Measurements from ENCODE around the gene NT5C1A. TPM values are rescaled to one million over a fixed set of nuclear protein-coding genes. Genes with fewer than 3 reads are reported as not detected.

The NT5C1A gene
- total and polyA plus RNA-seq, 3 experiments from 2014 or later, result not detected

GRCh38 chr1:39689214-39689613, 17.3 kb upstream of the NT5C1A start:
- H3K4me3 Mint-ChIP-seq, result peak overlapping the region in 1 of 7 donors; percentile 49
- ChIA-PET CTCF (interaction anchor here (2.2 kb wide), 1 partner anchor 17 kb away, joined by 6 read pairs; the partner anchor contains the start of gene NT5C1A), POLR2A (no interaction called here)
- DNase-seq, result no peak
- peaks cover 14% of the 10 kb centered on the region for H3K27me3 ChIP-seq (ENCODE audit: insufficient read depth, low read length, poor library complexity, severe bottlenecking)
- peaks cover 19 to 61% (median 30%) of the 10 kb centered on the region in 3 donors for H3K4me1 Mint-ChIP-seq
- peaks cover 1 to 5% (median 4%) of the 10 kb centered on the region in 3 donors for H3K36me3 Mint-ChIP-seq
- peaks cover 0 to 4% (median 0%) of the 10 kb centered on the region in 5 donors for H3K9me3 Mint-ChIP-seq
- H3K27me3 Mint-ChIP-seq, result peaks cover 21 to 44% of the 10 kb centered on the region in 2 donors
- H3K36me3 ChIP-seq (ENCODE audit: insufficient read depth, low read length), result no peaks in the 10 kb centered on the region
- no peak overlapping the region for H3K27ac Mint-ChIP-seq
- no peak overlapping the region for H3K4me3 ChIP-seq (ENCODE audit: low read length)
- H3K4me1 ChIP-seq (ENCODE audit: insufficient read depth, low read length), result peaks cover 24% of the 10 kb centered on the region
- no peak overlapping the region for H3K27ac ChIP-seq (ENCODE audit: low read depth, low read length)
- no peaks in the 10 kb centered on the region for H3K9me3 ChIP-seq (ENCODE audit: low read length)

- H3K36me3 Mint-ChIP-seq, result peaks cover 1 to 5% (median 4%) of the 10 kb centered on the region in 3 donors
- H3K9me3 Mint-ChIP-seq, result peaks cover 0 to 4% (median 0%) of the 10 kb centered on the region in 5 donors
- H3K27me3 ChIP-seq (ENCODE audit: insufficient read depth, low read length, poor library complexity, severe bottlenecking), result peaks cover 14% of the 10 kb centered on the region
- H3K4me1 Mint-ChIP-seq, result peaks cover 21 to 58% (median 30%) of the 10 kb centered on the region in 3 donors
- DNase-seq, result no peak
- peaks cover 25% of the 10 kb centered on the region for H3K4me1 ChIP-seq (ENCODE audit: insufficient read depth, low read length)
- peaks cover 21 to 44% of the 10 kb centered on the region in 2 donors for H3K27me3 Mint-ChIP-seq
- H3K36me3 ChIP-seq (ENCODE audit: insufficient read depth, low read length), result no peaks in the 10 kb centered on the region
- H3K4me3 Mint-ChIP-seq, result no peak overlapping the region
- ChIA-PET POLR2A (no interaction called here), CTCF (interaction anchor here (2.2 kb wide), 1 partner anchor 16 kb away, joined by 6 read pairs; the partner anchor contains the start of gene NT5C1A)
- peak overlapping the region in 1 of 8 donors; percentile 25 for H3K27ac Mint-ChIP-seq
- H3K9me3 ChIP-seq (ENCODE audit: low read length), result no peaks in the 10 kb centered on the region
- H3K4me3 ChIP-seq (ENCODE audit: low read length), result no peak overlapping the region
- H3K27ac ChIP-seq (ENCODE audit: low read depth, low read length), result no peak overlapping the region
These were observed 16.8 kb upstream of the NT5C1A start for GRCh38 chr1:39688706-39689105.

- Histone ChIP-seq H3K9me3 (ENCODE audit: low read length) (no peaks in the 10 kb centered on the region), H3K4me1 (ENCODE audit: insufficient read depth, low read length) (peaks cover 25% of the 10 kb centered on the region), H3K27me3 (ENCODE audit: insufficient read depth, low read length, poor library complexity, severe bottlenecking) (peaks cover 14% of the 10 kb centered on the region), H3K27ac (ENCODE audit: low read depth, low read length) (no peak overlapping the region), H3K36me3 (ENCODE audit: insufficient read depth, low read length) (no peaks in the 10 kb centered on the region), H3K4me3 (ENCODE audit: low read length) (no peak overlapping the region)
- H3K9me3 Mint-ChIP-seq, result peaks cover 0 to 4% (median 0%) of the 10 kb centered on the region in 5 donors
- peaks cover 20 to 47% of the 10 kb centered on the region in 2 donors for H3K27me3 Mint-ChIP-seq
- H3K27ac Mint-ChIP-seq, result no peak overlapping the region
- ChIA-PET CTCF (no interaction called here), POLR2A (no interaction called here)
- DNase-seq, result no peak
- peaks cover 23 to 55% (median 24%) of the 10 kb centered on the region in 3 donors for H3K4me1 Mint-ChIP-seq
- peak overlapping the region in 2 of 7 donors; percentile 70 to 80 for H3K4me3 Mint-ChIP-seq
- H3K36me3 Mint-ChIP-seq, result peaks cover 2 to 5% (median 4%) of the 10 kb centered on the region in 3 donors
These were observed 15.3 kb upstream of the NT5C1A start for GRCh38 chr1:39687243-39687642.

- Mint-ChIP-seq H3K4me1 (peaks cover 14 to 50% (median 17%) of the 10 kb centered on the region in 3 donors), H3K27ac (peak overlapping the region in 2 of 8 donors; percentile 14 to 96), H3K36me3 (peaks cover 4 to 7% (median 6%) of the 10 kb centered on the region in 3 donors), H3K9me3 (peaks cover 0 to 4% (median 0%) of the 10 kb centered on the region in 5 donors), H3K27me3 (peaks cover 17 to 38% of the 10 kb centered on the region in 2 donors), H3K4me3 (peak overlapping the region in 4 of 7 donors; percentile 62 to 77 (median 64))
- H3K27ac ChIP-seq (ENCODE audit: low read depth, low read length), result no peak overlapping the region
- no peak for DNase-seq
- CTCF ChIA-PET, result interaction anchor here (1.8 kb wide), 1 partner anchor 12 kb away, joined by 13 read pairs; no protein-coding TSS in a partner anchor
- peaks cover 7% of the 10 kb centered on the region for H3K27me3 ChIP-seq (ENCODE audit: insufficient read depth, low read length, poor library complexity, severe bottlenecking)
- H3K9me3 ChIP-seq (ENCODE audit: low read length), result no peaks in the 10 kb centered on the region
- POLR2A ChIA-PET, result no interaction called here
- no peaks in the 10 kb centered on the region for H3K36me3 ChIP-seq (ENCODE audit: insufficient read depth, low read length)
- no peak overlapping the region for H3K4me3 ChIP-seq (ENCODE audit: low read length)
- peaks cover 28% of the 10 kb centered on the region for H3K4me1 ChIP-seq (ENCODE audit: insufficient read depth, low read length)
These were observed 13.2 kb upstream of the NT5C1A start for GRCh38 chr1:39685071-39685470.

GRCh38 chr1:39684313-39684664, 12.4 kb upstream of the NT5C1A start:
- Mint-ChIP-seq H3K36me3 (peaks cover 4 to 10% (median 7%) of the 10 kb centered on the region in 3 donors), H3K27ac (peak overlapping the region in 1 of 8 donors; percentile 56), H3K4me1 (peaks cover 10 to 42% (median 13%) of the 10 kb centered on the region in 3 donors), H3K27me3 (peaks cover 17 to 32% of the 10 kb centered on the region in 2 donors), H3K9me3 (peaks cover 0 to 4% (median 0%) of the 10 kb centered on the region in 5 donors), H3K4me3 (peak overlapping the region in 3 of 7 donors; percentile 62 to 77 (median 65))
- DNase-seq, result no peak
- ChIA-PET POLR2A (no interaction called here), CTCF (interaction anchor here (1.8 kb wide), 1 partner anchor 11 kb away, joined by 13 read pairs; no protein-coding TSS in a partner anchor)
- Histone ChIP-seq H3K4me3 (ENCODE audit: low read length) (no peak overlapping the region), H3K27me3 (ENCODE audit: insufficient read depth, low read length, poor library complexity, severe bottlenecking) (no peaks in the 10 kb centered on the region), H3K9me3 (ENCODE audit: low read length) (no peaks in the 10 kb centered on the region), H3K4me1 (ENCODE audit: insufficient read depth, low read length) (peaks cover 24% of the 10 kb centered on the region), H3K36me3 (ENCODE audit: insufficient read depth, low read length) (no peaks in the 10 kb centered on the region), H3K27ac (ENCODE audit: low read depth, low read length) (no peak overlapping the region)

GRCh38 chr1:39683591-39684312, 11.8 kb upstream of the NT5C1A start:
- H3K27me3 ChIP-seq (ENCODE audit: insufficient read depth, low read length, poor library complexity, severe bottlenecking), result no peaks in the 10 kb centered on the region
- H3K9me3 Mint-ChIP-seq, result peaks cover 0 to 4% (median 0%) of the 10 kb centered on the region in 5 donors
- peaks cover 10 to 37% (median 13%) of the 10 kb centered on the region in 3 donors for H3K4me1 Mint-ChIP-seq
- peaks cover 4 to 11% (median 7%) of the 10 kb centered on the region in 3 donors for H3K36me3 Mint-ChIP-seq
- H3K27ac Mint-ChIP-seq, result no peak overlapping the region
- no peaks in the 10 kb centered on the region for H3K36me3 ChIP-seq (ENCODE audit: insufficient read depth, low read length)
- peak overlapping the region in 5 of 7 donors; percentile 23 to 77 (median 52) for H3K4me3 Mint-ChIP-seq
- no peak overlapping the region for H3K4me3 ChIP-seq (ENCODE audit: low read length)
- CTCF ChIA-PET, result interaction anchor here (0.6 to 1.8 kb wide), 3 partner anchors 11 to 78 kb away, joined by 3 to 13 read pairs (median 4); no protein-coding TSS in a partner anchor
- peaks cover 24% of the 10 kb centered on the region for H3K4me1 ChIP-seq (ENCODE audit: insufficient read depth, low read length)
- H3K9me3 ChIP-seq (ENCODE audit: low read length), result no peaks in the 10 kb centered on the region
- H3K27ac ChIP-seq (ENCODE audit: low read depth, low read length), result no peak overlapping the region
- POLR2A ChIA-PET, result no interaction called here
- DNase-seq, result peak; percentile 21 to 70 (median 45)
- H3K27me3 Mint-ChIP-seq, result peaks cover 17 to 29% of the 10 kb centered on the region in 2 donors

- peak overlapping the region in 1 of 8 donors; percentile 70 for H3K27ac Mint-ChIP-seq
- Histone ChIP-seq H3K9me3 (ENCODE audit: low read length) (no peaks in the 10 kb centered on the region), H3K27me3 (ENCODE audit: insufficient read depth, low read length, poor library complexity, severe bottlenecking) (no peaks in the 10 kb centered on the region), H3K4me3 (ENCODE audit: low read length) (no peak overlapping the region), H3K27ac (ENCODE audit: low read depth, low read length) (no peak overlapping the region), H3K4me1 (ENCODE audit: insufficient read depth, low read length) (peaks cover 24% of the 10 kb centered on the region), H3K36me3 (ENCODE audit: insufficient read depth, low read length) (no peaks in the 10 kb centered on the region)
- peaks cover 4 to 10% (median 8%) of the 10 kb centered on the region in 3 donors for H3K36me3 Mint-ChIP-seq
- peaks cover 15 to 17% of the 10 kb centered on the region in 2 donors for H3K27me3 Mint-ChIP-seq
- H3K4me1 Mint-ChIP-seq, result peaks cover 9 to 29% (median 13%) of the 10 kb centered on the region in 3 donors
- ChIA-PET CTCF (interaction anchor here (0.7 to 2.6 kb wide), 3 partner anchors 8 to 27 kb away, joined by 3 to 6 read pairs (median 5); no protein-coding TSS in a partner anchor), POLR2A (interaction anchor here (0.6 kb wide), 1 partner anchor 41 kb away, joined by 9 read pairs; no protein-coding TSS in a partner anchor)
- no peak overlapping the region for H3K4me3 Mint-ChIP-seq
- peaks cover 0 to 4% (median 0%) of the 10 kb centered on the region in 5 donors for H3K9me3 Mint-ChIP-seq
- no peak for DNase-seq
These were observed 10.1 kb upstream of the NT5C1A start for GRCh38 chr1:39681999-39682398.
